Mesodermal cell (in vitro differentiated cells): Measurements from ENCODE around the gene ATE1.

ENCODE experiments used
- H3K27ac ChIP-seq: 2 replicates; pipeline ENCODE4 v1.7.0; 2013; ENCODE audit warnings: mild to moderate bottlenecking, low read depth, low read length, moderate library complexity; ENCODE audit not compliant: severe bottlenecking
- H3K36me3 ChIP-seq: 2 replicates; pipeline ENCODE4 v1.7.1; 2013; ENCODE audit warnings: mild to moderate bottlenecking, low read length, moderate library complexity; ENCODE audit not compliant: control insufficient read depth, insufficient read depth
- H3K4me1 ChIP-seq: one replicate; pipeline ENCODE4 v1.7.1; 2013; ENCODE audit warnings: mild to moderate bottlenecking, low read length; ENCODE audit not compliant: insufficient read depth, control insufficient read depth, poor library complexity, severe bottlenecking
- H3K4me3 ChIP-seq: 2 replicates; pipeline ENCODE4 v1.7.0; 2013; ENCODE audit warnings: low read length, control low read depth, mild to moderate bottlenecking; ENCODE audit not compliant: insufficient read depth, poor library complexity, severe bottlenecking; ENCODE audit errors: extremely low read depth
- H3K9me3 ChIP-seq: 2 replicates; pipeline ENCODE4 v1.7.1; 2013; ENCODE audit warnings: mild to moderate bottlenecking, low read length, moderate library complexity; ENCODE audit not compliant: control insufficient read depth
- WGBS, 2 experiments: methylation state at CpG; one replicate each; pipeline ENCODE4 v1.1.5; 2013; ENCODE audit warnings: missing lambda C conversion rate in 2 of 2; ENCODE audit not compliant: insufficient coverage in 2 of 2; 5-methylcytosine and 5-hydroxymethylcytosine counted together

Gene ATE1

GRCh38 chr10:121751191-121751760, 176.6 kb downstream of the ATE1 start:
- Histone ChIP-seq H3K4me3 (no peak overlapping the region), H3K36me3 (no peaks in the 10 kb centered on the region), H3K4me1 (no peaks in the 10 kb centered on the region), H3K9me3 (peaks cover 6% of the 10 kb centered on the region), H3K27ac (no peak overlapping the region)
- WGBS, 2 experiments = 100% methylated on average over 1 of the region's 3 CpGs

- Histone ChIP-seq H3K4me3 (no peak overlapping the region), H3K36me3 (peaks cover 4% of the 10 kb centered on the region), H3K27ac (no peak overlapping the region), H3K4me1 (no peaks in the 10 kb centered on the region), H3K9me3 (no peaks in the 10 kb centered on the region)
- 93 to 95% methylated on average over 2 to 3 of the region's 3 CpGs for WGBS, 2 experiments
Measured at GRCh38 chr10:121747163-121747775, 180.6 kb downstream of the ATE1 start.

- Histone ChIP-seq H3K4me1 (no peaks in the 10 kb centered on the region), H3K9me3 (no peaks in the 10 kb centered on the region), H3K36me3 (peaks cover 12% of the 10 kb centered on the region), H3K27ac (no peak overlapping the region), H3K4me3 (no peak overlapping the region)
- 0% methylated on average over 1 of the region's 1 CpG; no CpG with 5 or more reads in 1 of the 2 experiments for WGBS, 2 experiments
Measured at GRCh38 chr10:121741248-121741792, 186.5 kb downstream of the ATE1 start.

GRCh38 chr10:121740069-121740468, 187.8 kb downstream of the ATE1 start:
- no CpG with 5 or more reads among the region's 2 CpGs for WGBS, 2 experiments
- H3K36me3 ChIP-seq = peaks cover 12% of the 10 kb centered on the region
- no peak overlapping the region for H3K4me3 ChIP-seq
- no peaks in the 10 kb centered on the region for H3K9me3 ChIP-seq
- H3K4me1 ChIP-seq = no peaks in the 10 kb centered on the region
- H3K27ac ChIP-seq = no peak overlapping the region

GRCh38 chr10:121739114-121739513, 188.7 kb downstream of the ATE1 start:
- no peaks in the 10 kb centered on the region for H3K4me1 ChIP-seq
- peaks cover 12% of the 10 kb centered on the region for H3K36me3 ChIP-seq
- 90 to 93% methylated on average over 3 of the region's 4 CpGs for WGBS, 2 experiments
- no peak overlapping the region for H3K27ac ChIP-seq
- H3K4me3 ChIP-seq = no peak overlapping the region
- H3K9me3 ChIP-seq = no peaks in the 10 kb centered on the region

GRCh38 chr10:121736315-121737130, 191.3 kb downstream of the ATE1 start:
- Histone ChIP-seq H3K9me3 (no peaks in the 10 kb centered on the region), H3K27ac (no peak overlapping the region), H3K4me1 (no peaks in the 10 kb centered on the region), H3K4me3 (no peak overlapping the region), H3K36me3 (peaks cover 7% of the 10 kb centered on the region)
- WGBS, 2 experiments = 88 to 99% methylated on average over 6 to 8 of the region's 13 CpGs

GRCh38 chr10:121735263-121735662, 192.6 kb downstream of the ATE1 start:
- Histone ChIP-seq H3K36me3 (no peaks in the 10 kb centered on the region), H3K4me1 (no peaks in the 10 kb centered on the region), H3K9me3 (no peaks in the 10 kb centered on the region), H3K27ac (no peak overlapping the region), H3K4me3 (no peak overlapping the region)
- WGBS, 2 experiments = 80 to 90% methylated on average over 11 of the region's 13 CpGs

GRCh38 chr10:121734589-121735045, 193.2 kb downstream of the ATE1 start:
- Histone ChIP-seq H3K27ac (no peak overlapping the region), H3K36me3 (no peaks in the 10 kb centered on the region), H3K9me3 (no peaks in the 10 kb centered on the region), H3K4me3 (no peak overlapping the region), H3K4me1 (no peaks in the 10 kb centered on the region)
- WGBS, 2 experiments = 45 to 48% methylated on average over 8 to 9 of the region's 11 CpGs

- Histone ChIP-seq H3K27ac (no peak overlapping the region), H3K36me3 (no peaks in the 10 kb centered on the region), H3K4me1 (no peaks in the 10 kb centered on the region), H3K4me3 (no peak overlapping the region), H3K9me3 (no peaks in the 10 kb centered on the region)
- whole genome bisulfite sequencing, 2 experiments = 65 to 71% methylated on average over 15 to 16 of the region's 16 CpGs
Measured at GRCh38 chr10:121732656-121733445, 195.0 kb downstream of the ATE1 start.

- no peaks in the 10 kb centered on the region for H3K9me3 ChIP-seq
- no peaks in the 10 kb centered on the region for H3K4me1 ChIP-seq
- no peak overlapping the region for H3K27ac ChIP-seq
- H3K36me3 ChIP-seq = no peaks in the 10 kb centered on the region
- no peak overlapping the region for H3K4me3 ChIP-seq
- WGBS, 2 experiments = 69 to 72% methylated on average over 2 to 3 of the region's 3 CpGs
Measured at GRCh38 chr10:121732172-121732571, 195.7 kb downstream of the ATE1 start.
